Endometrial microvascular endothelial cells (primary cell): Measurements from ENCODE around the gene ZNG1C. TPM values are rescaled to one million over a fixed set of nuclear protein-coding genes. Genes with fewer than 3 reads are reported as not detected.
"Not testable (repeated sequence)": the region's sequence is repeated elsewhere in the genome, so short reads cannot be mapped to it uniquely, and the experiment has no call there.

Experiments
- in situ Hi-C: cut with HindIII; loops from 2 replicates; pipeline ENCODE4 v1.10.0; 2017; ENCODE audit warnings: low sequenced_read_pairs, low pct_unique_long_range_greater_than_20kb; ENCODE audit errors: inconsistent ontology term
- total RNA-seq: library from RNA; depleted of rRNA; stranded (reverse); fragments of >200 nt; gene quantifications from one replicate; pipeline ENCODE4 v1.2.3, GENCODE V29; 2015; ENCODE audit errors: inconsistent ontology term

Gene ZNG1C
- total RNA-seq, 1 donor from 2014 or later, result 20.1 TPM

- in situ Hi-C loops, result not testable (repeated sequence)
These were observed 96.2 kb downstream of the ZNG1C start for GRCh38 chr9:68338000-68338399.

- in situ Hi-C loops, result not testable (repeated sequence)
These were observed 100.7 kb downstream of the ZNG1C start for GRCh38 chr9:68342265-68343025.

DNA sequence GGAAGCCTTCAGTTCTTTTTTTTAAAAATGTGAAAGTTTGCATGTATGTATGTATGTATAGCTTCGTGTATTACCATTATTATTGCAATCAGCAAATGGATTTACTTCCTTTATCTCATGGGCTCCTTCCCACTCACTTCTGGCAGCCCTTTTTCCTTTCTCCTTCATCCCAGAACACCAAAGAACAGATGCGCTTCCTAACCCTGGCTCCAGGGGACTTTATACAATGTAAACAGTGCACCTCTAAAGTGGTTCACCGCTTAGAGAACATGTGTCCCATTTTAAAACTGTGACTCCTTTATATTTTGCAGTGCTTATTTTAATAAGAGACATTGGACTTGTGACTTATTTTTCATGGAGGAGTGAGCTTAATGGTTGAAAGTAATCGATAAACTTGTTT lies 101.5 kb downstream of the ZNG1C start:
- in situ Hi-C loops, result not testable (repeated sequence)

DNA sequence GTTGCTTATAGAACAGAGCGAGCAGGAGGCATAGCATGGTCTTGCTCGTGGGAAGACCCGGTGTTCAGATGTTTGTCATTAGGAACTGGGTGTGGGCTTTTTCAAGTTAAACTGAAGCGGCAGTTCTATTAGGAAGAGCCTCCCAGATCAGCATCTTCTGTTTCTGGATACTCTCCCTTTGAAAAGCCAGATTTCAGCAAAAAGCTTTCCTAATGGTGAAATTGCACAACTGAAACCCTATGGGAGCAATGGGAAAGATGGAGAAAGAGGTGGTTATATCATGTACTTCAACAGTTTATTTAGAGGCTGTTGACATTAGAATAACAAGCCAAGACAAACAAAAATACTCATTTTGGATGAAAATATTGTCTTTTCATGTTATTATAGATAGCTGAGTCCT lies 102.2 kb downstream of the ZNG1C start:
- in situ Hi-C loops, result not testable (repeated sequence)

Other genes starting within 250 kb of the ZNG1C start
- not detected for gene FOXD4L3, start 60.9 kb downstream of the ZNG1C start, total RNA-seq
- not detected for gene PGM5, start 114.6 kb downstream of the ZNG1C start, total RNA-seq